HCEC 1CT (cell line): ENCODE results near the gene KRTAP6-2.

Experiments used
- DNase-seq: peaks from one replicate; pipeline ENCODE4 v3.0.0-alpha.2; 2017

The KRTAP6-2 gene, protein sequence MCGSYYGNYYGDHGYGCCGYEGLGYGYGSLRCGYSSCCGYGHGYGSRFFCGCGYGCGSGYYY

DNA sequence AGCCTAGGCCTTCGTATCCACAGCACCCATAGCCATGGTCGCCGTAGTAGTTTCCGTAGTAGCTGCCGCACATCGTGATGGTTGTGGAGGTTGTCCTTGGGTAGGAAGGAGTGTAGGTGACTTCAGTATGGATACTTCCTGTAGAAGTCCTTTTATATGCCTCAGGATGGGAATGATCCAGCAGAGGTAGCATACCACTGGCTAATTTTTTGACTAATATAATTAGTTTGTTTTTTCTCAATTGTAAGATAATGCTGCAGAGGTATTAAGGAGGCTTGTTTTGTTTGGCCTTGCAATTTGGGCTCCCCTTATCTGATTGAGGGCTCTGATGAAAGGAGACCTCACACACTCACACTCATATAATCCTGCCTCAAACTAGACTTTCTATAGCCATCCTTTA is at the start of gene KRTAP6-2:
KRTAP6-2 (minus strand) TSS at position 101 of the 400 bp plus-strand sequence; CDS start at position 73, 28 bp downstream.
- DNase-seq, result no peak

DNA sequence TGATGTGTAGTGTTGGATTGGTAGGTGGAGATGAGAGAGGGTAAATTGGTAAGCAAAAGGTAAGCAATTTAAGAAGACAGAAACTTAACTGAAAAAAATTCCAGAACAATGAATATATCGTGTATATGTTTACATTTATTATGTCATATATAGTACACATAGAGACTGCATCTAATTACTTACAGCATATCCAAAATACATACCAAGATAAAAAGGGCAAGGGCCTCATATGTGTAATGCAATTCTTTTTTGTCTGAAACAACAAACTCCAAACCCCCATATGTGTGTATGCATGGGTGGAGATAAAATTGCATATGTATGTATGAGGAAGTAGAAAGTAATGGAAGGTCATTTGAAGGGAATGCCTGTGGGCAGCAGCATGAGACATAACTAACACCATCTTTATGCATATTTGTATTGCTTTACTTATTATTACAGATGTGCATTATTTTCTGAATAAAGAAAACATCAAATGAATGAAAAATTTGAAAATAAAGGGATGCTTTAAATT is 48.3 kb upstream of the KRTAP6-2 start:
- no peak for DNase-seq

DNA sequence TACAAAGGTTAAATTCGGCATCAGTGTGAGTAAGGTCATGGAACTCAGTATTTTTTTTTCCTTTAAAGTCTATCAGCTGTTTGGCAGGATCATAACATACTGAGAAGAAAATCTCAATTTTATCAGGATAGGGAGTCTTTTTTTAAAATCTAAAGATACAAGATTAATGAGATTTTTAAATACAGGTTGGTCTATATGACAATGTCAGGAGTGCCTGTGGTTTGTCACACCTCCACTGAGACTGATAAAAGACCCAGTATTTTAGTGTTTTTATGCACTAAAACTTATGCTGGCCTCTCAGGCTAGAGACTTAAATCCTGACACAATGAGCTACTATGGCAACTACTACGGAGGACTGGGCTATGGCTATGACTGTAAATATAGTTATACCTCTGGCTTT is 43.9 kb upstream of the KRTAP6-2 start, which contains the start of gene KRTAP20-3:
KRTAP20-3 (plus strand) TSS at position 301 of the 400 bp plus-strand sequence.
- no peak for DNase-seq

DNA sequence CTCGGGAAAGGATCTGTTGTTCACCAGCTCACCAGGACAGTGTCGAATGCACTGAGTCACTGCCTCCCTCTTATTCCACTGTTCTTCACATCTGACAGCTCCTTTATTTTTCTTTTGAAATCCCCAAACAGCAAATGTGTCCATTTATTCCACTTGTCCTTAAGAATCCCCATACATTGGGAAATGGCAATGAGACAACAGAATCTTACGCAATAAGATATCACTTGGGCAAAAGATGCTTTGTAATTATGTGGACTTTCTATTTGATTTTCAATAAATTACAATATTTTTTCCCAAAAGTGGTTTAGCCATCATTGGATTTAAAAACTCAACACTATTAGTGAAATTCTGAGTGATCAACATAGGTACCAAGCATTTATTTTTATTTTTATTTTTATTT is 40.0 kb upstream of the KRTAP6-2 start:
- DNase-seq, result no peak

DNA sequence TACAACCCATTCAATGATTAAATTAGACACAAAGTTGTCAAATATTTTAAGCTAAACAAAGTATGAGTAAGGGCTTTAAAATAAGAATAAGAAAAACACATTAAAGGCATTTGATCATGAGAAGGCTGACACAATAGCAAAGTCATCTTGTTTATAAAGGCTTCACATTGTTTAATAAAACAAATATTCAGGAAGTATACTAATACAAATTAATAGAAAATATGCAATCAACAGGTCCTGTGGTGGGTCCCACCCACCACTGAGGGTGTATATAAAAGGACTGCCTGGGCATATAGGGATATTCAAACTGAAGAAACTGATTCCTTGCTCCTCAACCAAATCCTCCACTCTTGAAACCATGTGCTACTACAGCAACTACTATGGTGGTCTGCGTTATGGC is 36.2 kb upstream of the KRTAP6-2 start, which contains the start of gene KRTAP20-2:
KRTAP20-2 (plus strand) TSS at position 301 of the 400 bp plus-strand sequence; CDS start at position 359, 58 bp downstream.
- DNase-seq, result no peak

DNA sequence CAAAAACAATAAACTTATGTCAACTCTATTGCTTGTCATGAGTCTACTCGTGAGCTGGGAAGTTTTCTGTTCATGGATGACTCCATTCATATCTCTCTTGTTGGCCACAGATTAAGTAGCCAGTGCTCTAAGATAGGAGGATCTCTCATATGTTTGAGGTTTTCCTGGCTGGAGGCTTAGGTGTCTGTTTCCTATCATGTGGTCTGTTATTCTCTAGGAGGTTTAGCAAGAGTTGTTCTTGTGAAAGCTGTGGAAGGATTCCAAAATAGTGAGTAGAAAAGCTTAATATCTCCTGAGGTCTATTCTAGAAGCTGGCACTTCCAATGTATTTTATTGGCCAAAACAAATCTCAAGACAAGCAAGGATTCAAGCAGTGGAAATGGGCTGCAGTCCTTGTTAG is 30.5 kb upstream of the KRTAP6-2 start:
- DNase-seq, result no peak

DNA sequence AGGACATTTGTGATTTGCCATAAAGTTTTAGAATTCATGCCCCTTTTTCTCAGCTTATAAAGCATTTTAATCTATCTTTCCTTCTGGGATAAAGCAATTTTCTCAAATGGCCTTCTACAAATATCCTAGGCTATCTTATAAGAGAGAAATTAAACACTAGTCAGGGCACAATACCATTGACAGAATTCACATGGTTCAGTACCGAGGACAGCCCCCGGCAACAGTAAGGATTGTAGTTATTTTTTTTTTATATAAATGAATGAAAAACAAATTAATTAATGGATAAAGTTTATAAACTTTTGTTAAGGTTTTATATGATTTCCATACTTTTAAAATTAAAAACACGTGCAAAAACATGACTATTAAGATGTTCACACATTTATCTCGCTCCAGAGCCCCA is 29.4 kb upstream of the KRTAP6-2 start:
- DNase-seq, result no peak

DNA sequence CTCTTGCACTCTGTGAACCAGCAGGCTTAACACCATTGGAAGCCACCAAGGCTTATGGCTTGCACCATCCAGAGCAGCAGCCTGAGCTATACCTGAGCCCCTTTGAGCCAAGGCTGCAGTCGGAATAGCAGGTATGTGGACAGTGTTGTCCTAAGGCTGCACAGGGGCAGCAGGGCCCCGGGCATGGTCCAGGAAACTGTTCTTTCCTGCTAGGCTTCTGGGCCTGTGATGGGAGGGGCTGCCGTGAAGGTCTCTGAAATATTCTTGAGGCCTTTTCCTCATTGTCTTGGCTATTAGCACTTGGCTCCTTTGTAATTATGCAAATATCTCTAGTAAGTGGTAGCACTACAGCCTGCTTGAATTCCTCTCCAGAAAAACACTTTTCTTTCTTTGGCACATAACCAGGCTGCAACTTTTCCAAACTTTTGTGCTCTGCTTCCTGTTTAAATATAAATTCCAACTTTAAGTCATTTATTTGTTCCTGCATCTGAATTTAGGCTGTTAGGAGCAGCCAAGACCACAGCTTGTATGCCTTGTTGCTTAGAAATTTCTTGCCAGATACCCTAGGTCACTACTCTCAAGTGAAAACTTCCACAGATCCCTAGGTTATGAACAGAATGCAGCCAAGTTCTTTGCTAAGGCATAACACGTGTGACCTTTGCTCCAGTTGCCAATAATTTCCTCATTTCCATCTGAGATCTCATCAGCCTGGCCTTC is 26.9 kb upstream of the KRTAP6-2 start:
- no peak for DNase-seq

DNA sequence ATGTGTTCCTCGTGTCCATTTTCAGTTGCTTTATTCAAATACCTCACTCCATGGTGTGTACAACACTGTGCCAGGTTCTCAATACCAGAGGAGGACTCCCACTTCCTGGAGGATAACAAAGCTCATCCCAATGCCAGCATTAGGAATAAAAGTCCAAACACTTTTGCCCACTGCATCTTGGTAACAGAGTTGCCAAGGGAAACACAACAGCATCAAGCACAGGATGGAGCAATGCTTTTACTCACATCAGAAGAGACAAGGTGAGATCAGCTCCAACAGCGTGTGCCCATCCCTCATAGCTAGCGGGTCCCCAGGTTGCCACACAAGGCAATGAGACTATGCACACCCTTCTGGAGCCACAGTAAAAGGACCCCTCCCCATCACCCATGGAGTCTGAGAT is 24.7 kb upstream of the KRTAP6-2 start:
- DNase-seq, result no peak

DNA sequence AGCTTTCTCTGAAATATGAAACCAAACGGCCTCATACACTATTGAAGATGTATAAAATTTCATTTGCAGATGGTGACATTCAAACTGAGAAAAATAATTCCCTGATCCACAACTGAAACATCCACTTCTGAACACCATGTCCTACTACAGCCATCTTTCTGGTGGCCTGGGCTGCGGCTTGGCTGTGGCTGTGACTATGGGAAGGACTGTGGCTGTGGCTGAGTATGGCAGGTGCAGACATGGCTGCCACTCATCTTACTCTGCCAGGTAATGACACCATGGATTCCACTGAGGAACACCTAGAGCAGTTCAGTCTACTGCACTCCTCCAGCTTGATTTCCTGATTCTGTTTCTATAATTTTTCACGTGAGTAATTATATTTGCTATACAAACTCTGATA is 21.8 kb upstream of the KRTAP6-2 start, which contains the start of gene KRTAP20-4:
KRTAP20-4 (plus strand) TSS at position 106 of the 400 bp plus-strand sequence.
- DNase-seq, result no peak

DNA sequence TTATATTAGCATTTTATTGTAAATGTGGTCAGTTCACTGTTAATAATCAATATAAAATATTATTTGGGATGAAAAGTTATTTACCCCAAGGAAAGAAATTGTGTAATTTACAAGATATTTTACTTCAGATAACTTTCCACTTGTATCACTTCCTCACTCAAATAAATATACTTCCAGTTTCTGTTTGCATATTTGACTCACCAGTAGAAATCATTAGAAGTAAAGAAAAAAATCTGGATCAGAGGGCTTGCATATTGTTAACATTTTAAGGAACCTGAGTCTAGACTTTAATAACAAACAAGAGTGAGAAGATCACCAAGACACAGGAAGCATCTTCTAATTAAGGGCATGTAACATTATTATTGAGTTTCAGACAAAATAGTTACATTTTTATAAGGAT is 21.4 kb upstream of the KRTAP6-2 start:
- DNase-seq, result no peak

DNA sequence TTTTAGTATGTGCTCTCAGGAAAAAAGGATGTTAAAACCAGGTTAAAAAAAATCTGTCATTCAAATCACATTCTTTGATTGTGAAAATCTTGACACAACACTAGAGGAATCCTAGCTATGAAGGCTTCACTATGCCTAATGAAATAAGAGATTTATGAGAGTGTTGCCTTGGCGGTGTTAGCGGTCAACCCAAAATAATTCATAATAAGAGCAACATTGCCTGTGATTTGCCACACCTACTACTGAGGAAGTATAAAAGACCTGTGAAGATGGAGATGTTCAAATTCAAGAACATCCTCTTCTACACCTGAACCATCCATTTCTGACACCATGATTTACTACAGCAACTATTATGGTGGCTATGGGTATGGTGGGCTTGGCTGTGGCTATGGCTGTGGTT is 17.4 kb upstream of the KRTAP6-2 start, which contains the start of gene KRTAP20-1:
KRTAP20-1 (plus strand) TSS at position 301 of the 400 bp plus-strand sequence; CDS start at position 331, 30 bp downstream.
- no peak for DNase-seq

DNA sequence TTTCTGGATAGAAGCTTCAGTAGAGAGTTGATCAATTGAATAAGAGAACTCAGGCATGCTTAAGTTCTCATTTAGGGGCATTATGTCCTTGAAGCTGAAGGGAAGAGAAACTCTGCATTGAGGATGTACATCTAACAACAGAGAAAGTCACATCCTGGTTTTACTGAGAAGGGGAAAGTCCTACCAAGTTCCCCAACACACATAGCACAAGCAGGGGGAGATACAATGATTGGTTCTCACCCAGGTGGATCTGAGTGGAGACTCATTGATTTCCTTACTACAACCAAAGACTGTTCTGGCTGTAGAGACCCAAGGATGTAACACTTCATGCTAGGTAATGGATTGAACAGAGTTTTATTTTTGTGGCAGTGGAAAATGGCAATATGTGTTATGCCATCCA is 16.5 kb upstream of the KRTAP6-2 start:
- no peak for DNase-seq

DNA sequence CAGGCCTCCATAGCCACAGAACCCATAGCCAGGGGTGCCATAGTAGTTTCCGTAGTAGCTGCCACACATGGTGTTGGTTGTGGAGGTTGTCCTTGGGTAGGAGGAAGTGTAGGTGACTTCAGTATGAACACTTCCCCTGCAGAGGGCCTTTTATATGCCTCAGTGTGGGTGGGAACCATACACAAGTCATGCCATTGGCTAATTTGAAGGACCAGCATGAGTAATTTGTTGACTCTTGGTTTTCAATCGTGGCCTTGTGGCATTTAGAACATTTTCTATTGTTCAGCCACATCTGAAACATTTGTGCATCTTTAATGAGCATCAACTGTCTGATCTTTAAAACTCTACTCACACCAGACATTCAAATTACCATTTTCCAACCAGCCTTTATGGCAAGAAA is 15.1 kb upstream of the KRTAP6-2 start, which contains the start of gene KRTAP6-1:
KRTAP6-1 (minus strand) TSS at position 95 of the 400 bp plus-strand sequence; CDS start at position 69, 26 bp downstream.
- DNase-seq, result no peak

DNA sequence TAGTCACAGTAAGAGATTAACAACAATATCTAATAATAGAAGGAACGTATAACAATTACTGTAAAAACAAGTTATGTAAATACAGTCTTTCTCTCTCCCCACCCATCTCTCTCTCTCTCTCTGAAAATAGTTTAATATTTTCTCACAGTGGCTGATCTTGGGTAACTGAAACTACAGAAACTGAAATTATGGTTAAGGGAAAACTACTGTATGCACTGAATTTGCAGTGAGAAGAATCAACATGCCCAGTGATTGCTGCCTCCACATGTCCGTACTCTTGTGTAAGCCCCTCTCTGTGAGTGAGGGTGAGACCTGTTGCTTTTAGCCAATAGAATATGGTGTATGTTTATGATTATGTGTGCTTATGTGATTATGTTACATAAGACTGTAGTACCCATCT is 13.4 kb upstream of the KRTAP6-2 start:
- DNase-seq, result no peak

DNA sequence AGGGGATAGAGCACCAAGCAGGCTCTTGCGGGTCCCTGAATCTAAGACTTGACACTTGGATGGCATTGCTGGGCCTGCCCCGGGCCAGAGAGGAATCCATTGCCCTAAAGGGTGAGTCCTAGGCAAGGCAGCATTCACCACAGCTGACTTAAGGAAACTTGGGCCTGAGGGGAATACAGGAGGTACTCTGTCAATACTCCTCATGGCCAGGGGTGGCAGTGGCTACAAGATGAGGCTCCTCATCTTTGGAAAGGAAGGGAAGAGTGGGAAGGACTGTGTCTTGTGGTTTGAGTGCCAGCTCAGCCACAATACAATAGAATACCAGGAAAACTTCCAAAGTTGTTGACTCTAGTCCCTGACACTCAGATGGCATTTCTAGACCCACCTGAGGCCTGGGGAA is 7.3 kb upstream of the KRTAP6-2 start:
- no peak for DNase-seq

DNA sequence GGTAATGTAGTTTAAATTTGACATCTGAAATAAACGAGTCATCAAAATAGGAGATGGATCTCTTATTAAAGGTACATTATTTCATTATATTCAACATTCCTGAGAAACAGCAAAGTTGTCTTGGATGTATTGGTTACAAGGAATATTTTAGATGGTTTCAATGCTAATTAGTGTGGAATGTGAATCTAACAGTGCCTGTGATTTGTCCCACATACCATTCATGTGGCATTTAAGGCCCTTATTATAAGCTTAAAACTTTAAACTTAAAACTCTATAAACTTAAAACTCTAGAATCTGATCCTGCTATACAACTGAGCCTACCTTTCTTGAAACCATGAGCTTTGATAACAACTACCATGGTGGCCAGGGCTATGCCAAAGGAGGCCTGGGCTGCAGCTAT is 2.1 kb upstream of the KRTAP6-2 start, which contains the start of gene KRTAP22-1:
KRTAP22-1 (plus strand) TSS at position 301 of the 400 bp plus-strand sequence.
- DNase-seq, result no peak

DNA sequence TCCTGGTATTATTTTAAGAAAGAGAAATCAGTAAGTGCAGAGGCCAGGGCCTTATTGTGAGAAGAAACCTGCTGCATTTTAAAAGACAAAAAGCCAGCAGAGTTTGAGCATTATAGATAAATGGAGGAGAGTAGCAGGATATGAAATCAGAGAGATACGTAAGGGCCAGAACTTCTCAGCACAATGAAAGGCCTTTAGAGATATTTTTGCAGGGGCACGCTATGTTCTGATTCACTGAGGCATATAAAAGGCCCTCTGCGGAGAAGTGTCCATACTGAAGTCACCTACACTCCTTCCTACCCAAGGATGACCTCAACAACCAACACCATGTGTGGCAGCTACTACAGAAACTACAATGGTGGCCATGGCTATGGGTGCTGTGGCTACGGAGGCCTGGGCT is 6.6 kb downstream of the KRTAP6-2 start, which contains the start of gene KRTAP6-3:
KRTAP6-3 (plus strand) TSS at position 301 of the 400 bp plus-strand sequence; CDS start at position 307, 6 bp downstream.
- no peak for DNase-seq

DNA sequence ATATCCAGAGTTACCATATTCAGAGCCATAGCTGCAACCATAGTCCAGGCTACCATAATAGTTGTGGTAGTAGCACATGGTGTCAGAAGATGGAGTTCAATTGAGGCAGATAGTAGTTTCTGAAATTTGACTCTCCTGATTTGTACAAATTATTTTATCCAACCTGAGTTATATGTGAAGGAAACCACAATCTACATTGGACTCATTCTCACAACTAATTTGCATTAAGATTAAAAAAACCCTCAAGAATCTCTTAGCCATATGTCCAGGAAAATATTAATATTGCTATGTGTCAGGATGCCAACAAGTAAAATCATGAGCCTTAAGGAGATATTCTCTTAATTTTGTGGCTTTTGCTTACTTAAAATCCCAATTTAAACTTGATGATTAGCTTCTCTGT is 8.4 kb downstream of the KRTAP6-2 start, which contains the start of gene KRTAP22-2:
KRTAP22-2 (minus strand) TSS at position 101 of the 400 bp plus-strand sequence.
- no peak for DNase-seq

DNA sequence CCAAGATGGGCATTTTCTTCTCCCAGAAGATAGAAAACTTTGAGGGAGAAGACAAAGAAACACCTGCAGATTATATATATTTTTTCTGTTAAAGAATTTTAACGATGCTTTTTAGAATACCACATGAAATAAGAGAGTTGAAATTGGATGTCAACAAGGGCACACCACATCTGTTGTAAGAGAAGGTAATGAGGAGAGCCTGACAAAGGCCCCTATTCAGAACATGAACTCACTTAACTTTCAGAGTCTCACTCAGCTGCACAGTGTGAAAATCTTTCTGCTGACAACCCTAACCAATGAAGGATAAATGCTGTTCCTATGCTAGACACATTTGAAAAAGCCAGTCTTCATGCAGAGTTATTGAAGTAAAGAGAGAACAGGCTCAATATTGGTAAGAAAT is 15.8 kb downstream of the KRTAP6-2 start:
- no peak for DNase-seq

DNA sequence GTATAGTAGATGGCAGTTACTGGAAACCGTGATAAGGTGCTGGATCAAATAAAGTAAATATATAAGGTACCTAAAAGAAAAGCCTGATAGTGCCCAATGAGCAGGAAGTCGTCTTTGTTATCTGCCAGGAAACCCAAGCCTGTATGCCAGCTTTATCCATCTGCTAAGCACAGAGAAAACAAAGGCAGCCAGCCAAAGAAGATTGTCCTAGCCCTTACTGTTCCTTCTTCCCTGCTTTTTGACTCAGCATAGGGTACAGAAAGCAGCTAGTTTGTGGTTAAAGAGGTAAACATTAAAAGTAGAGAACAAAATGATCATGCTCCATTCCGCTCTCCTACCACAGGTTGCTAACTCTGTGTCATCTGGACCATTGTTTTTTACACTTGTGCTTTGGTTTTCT is 18.6 kb downstream of the KRTAP6-2 start:
- DNase-seq, result no peak

DNA sequence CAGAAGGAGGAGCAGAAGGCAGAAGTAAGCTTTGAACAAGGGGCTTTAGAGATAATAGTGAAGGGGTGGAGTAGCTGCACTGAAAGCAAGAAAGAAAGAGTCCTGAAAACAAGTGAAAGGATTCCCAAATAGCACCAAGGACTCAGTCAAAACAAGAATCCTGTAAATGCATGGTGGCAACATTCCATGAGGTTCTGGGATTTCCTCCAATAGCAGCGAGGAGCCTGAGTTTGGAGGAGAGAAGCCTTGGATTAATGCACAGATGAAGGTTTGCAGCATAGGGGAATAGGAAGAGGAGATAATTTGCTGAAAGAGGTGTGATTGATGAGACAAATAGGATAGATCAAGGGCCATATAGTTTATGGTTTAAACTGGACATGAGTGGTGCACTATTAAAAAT is 19.4 kb downstream of the KRTAP6-2 start:
- no peak for DNase-seq

DNA sequence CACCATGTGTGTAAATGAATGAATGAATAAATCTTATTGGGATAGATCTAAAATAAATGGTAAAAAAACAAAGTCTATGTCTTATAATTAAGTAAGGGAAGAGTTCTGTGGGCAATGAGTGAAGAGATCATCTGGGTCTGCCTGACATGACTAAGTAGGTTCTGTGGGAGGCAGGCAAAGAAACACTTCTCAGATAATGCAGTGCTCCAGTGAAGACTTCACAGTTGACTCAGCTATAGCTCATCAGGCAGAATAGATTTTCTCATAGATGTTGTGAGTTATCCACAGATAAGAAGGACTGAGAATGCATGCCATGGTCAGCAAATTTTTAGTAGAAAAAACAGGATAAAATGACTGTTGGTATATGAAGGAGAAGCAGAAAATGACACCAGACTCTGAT is 20.9 kb downstream of the KRTAP6-2 start:
- no peak for DNase-seq

DNA sequence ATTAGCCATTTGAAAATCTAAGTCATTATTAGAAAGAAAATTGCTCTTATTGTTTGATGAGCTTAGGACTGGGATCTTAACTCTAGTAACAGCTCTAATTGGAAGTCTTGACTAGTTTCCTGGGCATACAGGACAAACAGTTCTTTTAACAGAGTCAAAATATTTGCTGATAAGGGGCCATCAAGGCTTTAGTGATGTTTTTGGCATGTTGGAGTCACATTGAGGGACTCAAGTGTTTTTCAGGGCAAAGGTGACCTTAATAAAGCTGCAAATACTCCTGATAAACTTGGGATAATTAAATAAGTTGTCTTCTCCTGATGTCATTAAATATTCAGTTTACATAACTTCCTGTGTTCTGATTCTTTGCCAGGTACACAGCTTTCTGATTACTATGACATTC is 31.1 kb downstream of the KRTAP6-2 start:
- no peak for DNase-seq
